MM.1S (cell line): ENCODE data around the gene SSX2IP.

Experiments used
- DNase-seq: peaks from one replicate; pipeline ENCODE4 v3.0.0-alpha.2; 2015
- H2AFZ ChIP-seq: fragments of 300-600 bp; sonication (generic); 2 replicates; pipeline ENCODE4 v1.6.0; 2016; ENCODE audit warnings: antibody characterized with exemption, low read length
- H3F3A ChIP-seq: fragments of 300-600 bp; sonication (generic); 2 replicates; pipeline ENCODE4 v1.6.1; 2016; ENCODE audit warnings: mild to moderate bottlenecking, antibody characterized with exemption, low read length, moderate library complexity, mixed read lengths; ENCODE audit not compliant: insufficient read depth
- H3K27ac ChIP-seq: fragments of 300-600 bp; sonication (generic); 2 replicates; pipeline ENCODE4 v1.5.1; 2016; ENCODE audit warnings: mild to moderate bottlenecking, low read length
- H3K27me3 ChIP-seq: fragments of 300-600 bp; sonication (generic); replicated peaks from 2 replicates; pipeline ENCODE4 v1.6.0; 2016; ENCODE audit warnings: low read length; ENCODE audit not compliant: insufficient read depth
- H3K36me3 ChIP-seq: fragments of 300-600 bp; sonication (generic); replicated peaks from 2 replicates; pipeline ENCODE4 v1.6.1; 2016; ENCODE audit warnings: mild to moderate bottlenecking, low read length, mixed read lengths; ENCODE audit not compliant: insufficient read depth
- H3K4me1 ChIP-seq: fragments of 300-600 bp; sonication (generic); 2 replicates; pipeline ENCODE4 v1.6.1; 2016; ENCODE audit warnings: low read length, mixed read lengths
- H3K4me2 ChIP-seq: fragments of 300-600 bp; sonication (generic); 2 replicates; pipeline ENCODE4 v1.6.0; 2016; ENCODE audit warnings: low read depth, low read length
- H3K4me3 ChIP-seq: fragments of 300-600 bp; sonication (generic); 2 replicates; pipeline ENCODE4 v1.5.1; 2016; ENCODE audit warnings: low read length, mixed read lengths
- H3K79me2 ChIP-seq: fragments of 300-600 bp; sonication (generic); 2 replicates; pipeline ENCODE4 v1.6.1; 2016; ENCODE audit warnings: mixed run types, low read length, mixed read lengths
- H3K9ac ChIP-seq: fragments of 300-600 bp; sonication (generic); 2 replicates; pipeline ENCODE4 v1.6.1; 2016; ENCODE audit warnings: low read length, mixed read lengths
- H3K9me2 ChIP-seq: fragments of 300-600 bp; sonication (generic); replicated peaks from 2 replicates; pipeline ENCODE4 v1.6.1; 2016; ENCODE audit warnings: mild to moderate bottlenecking, low read length, mixed read lengths; ENCODE audit not compliant: insufficient read depth
- H3K9me3 ChIP-seq: fragments of 300-600 bp; sonication (generic); replicated peaks from 2 replicates; pipeline ENCODE4 v1.6.1; 2016; ENCODE audit warnings: mild to moderate bottlenecking, low read length, mixed read lengths; ENCODE audit not compliant: insufficient read depth
- H4K20me1 ChIP-seq: fragments of 300-600 bp; sonication (generic); 2 replicates; pipeline ENCODE4 v1.6.1; 2016; ENCODE audit warnings: mild to moderate bottlenecking, low read length, moderate library complexity, mixed read lengths; ENCODE audit not compliant: insufficient read depth
- CTCF ChIP-seq: fragments of 300-600 bp; sonication (generic); IDR thresholded peaks from 2 replicates; pipeline ENCODE4 v1.5.1; 2016; ENCODE audit warnings: antibody characterized with exemption, low read length, mixed read lengths
- EZH2 ChIP-seq: fragments of 300-600 bp; sonication (generic); optimal IDR thresholded peaks from 2 replicates; pipeline ENCODE3; 2017; ENCODE audit warnings: low read depth, mild to moderate bottlenecking, antibody characterized with exemption, low read length, mixed read lengths
- EZH2phosphoT487 ChIP-seq: fragments of 300-600 bp; sonication (generic); IDR thresholded peaks from 2 replicates; pipeline ENCODE4 v1.6.1; 2018; ENCODE audit warnings: antibody characterized with exemption, low read length

The SSX2IP gene

DNA sequence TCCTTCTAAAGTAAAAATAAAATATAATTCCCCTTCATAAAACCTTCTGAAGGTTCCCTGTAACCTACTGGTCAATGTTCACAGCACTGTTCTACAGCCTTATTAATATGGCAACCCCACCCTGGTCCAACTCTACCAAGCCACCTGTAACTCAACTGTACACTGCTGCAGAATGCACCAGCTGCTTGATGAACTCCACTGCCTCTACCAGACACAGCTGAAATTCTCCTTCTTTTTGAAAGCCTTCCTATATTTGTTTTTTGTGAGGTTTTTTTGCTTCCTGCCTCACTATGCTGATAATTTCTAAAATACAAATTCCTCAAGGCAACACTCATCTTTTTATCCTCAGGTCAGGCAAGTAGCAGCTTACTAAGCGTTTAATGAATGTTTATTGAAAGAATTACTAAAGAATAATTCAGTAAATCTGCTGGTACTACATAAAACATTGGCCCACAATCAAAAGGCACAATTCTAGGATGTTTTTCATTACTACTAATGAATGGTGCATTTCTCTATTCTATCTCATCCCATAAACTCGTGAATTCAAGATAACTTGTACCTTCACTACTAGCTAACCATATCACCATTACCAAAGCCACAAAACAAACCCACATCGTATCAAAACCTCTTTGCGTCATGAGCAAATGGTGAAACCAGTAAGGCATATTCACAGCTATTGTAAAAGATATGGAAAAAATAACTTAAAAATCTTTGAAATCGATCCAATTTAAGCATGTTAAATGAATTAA lies 2.4 kb downstream of the SSX2IP start:
- Histone ChIP-seq H3K9me2 (no peaks in the 10 kb centered on the region), H4K20me1 (no peaks in the 10 kb centered on the region), H3K4me2 (peak overlapping the region; percentile 12; the same call in 1 of the 2 replicates), H3F3A (no peaks in the 10 kb centered on the region), H3K79me2 (peaks cover 10% of the 10 kb centered on the region), H3K27ac (no peak overlapping the region), H2AFZ (no peak overlapping the region), H3K4me1 (peaks cover 16% of the 10 kb centered on the region; the same call in 1 of the 2 replicates), H3K4me3 (no peak overlapping the region), H3K9ac (no peak overlapping the region), H3K9me3 (no peaks in the 10 kb centered on the region), H3K36me3 (no peaks in the 10 kb centered on the region), H3K27me3 (no peaks in the 10 kb centered on the region)
- DNase-seq, result no peak
- no peak for TF ChIP-seq EZH2phosphoT487
- no peak for TF ChIP-seq CTCF

GRCh38 chr1:84686223-84686622 lies 4.0 kb downstream of the SSX2IP start:
- Histone ChIP-seq H3K4me3 (no peak overlapping the region), H3F3A (no peaks in the 10 kb centered on the region), H3K9me2 (no peaks in the 10 kb centered on the region), H3K36me3 (no peaks in the 10 kb centered on the region), H3K27me3 (no peaks in the 10 kb centered on the region), H3K9ac (no peak overlapping the region), H3K9me3 (no peaks in the 10 kb centered on the region), H3K4me1 (peaks cover 10% of the 10 kb centered on the region; the same call in 1 of the 2 replicates), H3K27ac (no peak overlapping the region), H2AFZ (no peak overlapping the region), H3K79me2 (peaks cover 10% of the 10 kb centered on the region), H4K20me1 (no peaks in the 10 kb centered on the region), H3K4me2 (no peak overlapping the region)
- no peak for DNase-seq
- TF ChIP-seq CTCF, result no peak
- no peak for TF ChIP-seq EZH2phosphoT487

GRCh38 chr1:84683508-84683907 lies 6.8 kb downstream of the SSX2IP start:
- Histone ChIP-seq H3K9ac (no peak overlapping the region), H3K27me3 (no peaks in the 10 kb centered on the region), H3K9me2 (no peaks in the 10 kb centered on the region), H3K4me1 (0 out of 2 replicates have a peak, but pooled peaks cover 4% of the 10 kb centered on the region), H3K9me3 (no peaks in the 10 kb centered on the region), H3K36me3 (no peaks in the 10 kb centered on the region), H3K4me3 (no peak overlapping the region), H4K20me1 (no peaks in the 10 kb centered on the region), H3K27ac (no peak overlapping the region), H3K4me2 (no peak overlapping the region), H3F3A (no peaks in the 10 kb centered on the region), H3K79me2 (peaks cover under 1% of the 10 kb centered on the region; the same call in 1 of the 2 replicates), H2AFZ (no peak overlapping the region)
- TF ChIP-seq EZH2phosphoT487 (no peak), EZH2 (no peak)
- no peak for DNase-seq

DNA sequence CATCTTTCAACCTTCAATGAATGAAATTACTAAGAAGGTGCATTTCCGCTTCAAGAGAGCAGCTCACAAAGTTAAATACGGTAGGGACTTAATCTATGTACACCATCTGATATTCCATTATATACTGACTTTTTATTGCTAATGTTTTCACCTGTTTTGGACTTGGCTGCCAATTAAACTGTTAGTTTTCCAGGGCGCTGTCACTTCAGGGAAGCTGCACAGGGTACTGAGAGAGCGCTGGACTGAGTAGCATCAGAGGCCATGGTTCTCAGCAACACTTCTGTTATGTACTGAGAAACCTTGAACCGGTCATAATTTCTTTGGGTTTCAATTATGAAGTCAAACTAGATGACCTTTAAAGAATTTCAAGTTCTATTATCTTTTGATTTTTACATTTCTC lies 8.2 kb downstream of the SSX2IP start:
- no peaks in the 10 kb centered on the region for H3F3A ChIP-seq
- H4K20me1 ChIP-seq, result no peaks in the 10 kb centered on the region
- no peaks in the 10 kb centered on the region for H3K4me1 ChIP-seq
- no peaks in the 10 kb centered on the region for H3K9me2 ChIP-seq
- no peak for TF ChIP-seq EZH2phosphoT487
- TF ChIP-seq EZH2, result no peak
- no peak for TF ChIP-seq CTCF
- H3K9ac ChIP-seq, result no peak overlapping the region
- H3K36me3 ChIP-seq, result no peaks in the 10 kb centered on the region
- no peaks in the 10 kb centered on the region for H3K27me3 ChIP-seq
- H3K27ac ChIP-seq, result no peak overlapping the region
- H3K79me2 ChIP-seq, result no peaks in the 10 kb centered on the region; the same call in 1 of the 2 replicates
- H3K9me3 ChIP-seq, result no peaks in the 10 kb centered on the region
- H3K4me3 ChIP-seq, result no peak overlapping the region
- no peak for DNase-seq
- no peak overlapping the region for H2AFZ ChIP-seq
- no peak overlapping the region for H3K4me2 ChIP-seq
